CD4-positive, alpha-beta T cell (primary cell): ENCODE measurements around the gene PLPPR3. TPM values are rescaled to one million over a fixed set of nuclear protein-coding genes. Genes with fewer than 3 reads are reported as not detected.
"Not testable (repeated sequence)": the region's sequence is repeated elsewhere in the genome, so short reads cannot be mapped to it uniquely, and the experiment has no call there.

Source experiments
- ATAC-seq: fragments of 200-7000 bp; cut with Tn5 transposase; one replicate; pipeline ENCODE4 v1.10.0; 2022; ENCODE audit warnings: mild to moderate bottlenecking; ENCODE audit not compliant: poor library complexity
- CTCF ChIA-PET: fragments of 350-600 bp; sonication (Branson Sonifier 250); formaldehyde crosslinking; loops from one replicate; lab custom pipeline; 2021; ENCODE audit warnings: antibody characterized with exemption, inconsistent platforms; lab: Charles Lee
- POLR2A ChIA-PET: fragments of 350-600 bp; sonication (Branson Sonifier 250); formaldehyde crosslinking; loops from one replicate; lab custom pipeline; 2021; ENCODE audit warnings: antibody characterized with exemption, inconsistent platforms; lab: Charles Lee
- DNase-seq, 14 experiments: peaks; one replicate each; pipeline ENCODE4 v3.0.0-alpha.2; 2013 to 2020; ENCODE audit warnings: mixed read lengths in 2 of 14
- H3K27ac ChIP-seq, 2 donors: one replicate each; pipeline versions ENCODE4 v1.5.1 to v1.7.0; 2013; ENCODE audit warnings: low read length in 2 of 2, low read depth in 1 of 2, mild to moderate bottlenecking in 1 of 2
- H3K27me3 ChIP-seq, 2 experiments: 1 replicate in 1 of 2; 2 replicates in 1 of 2; pipeline versions ENCODE4 v1.6.1 to v1.7.0; 2013; ENCODE audit warnings: low read length in 2 of 2, control low read depth in 1 of 2, mild to moderate bottlenecking in 1 of 2, moderate library complexity in 1 of 2; ENCODE audit not compliant: insufficient read depth in 2 of 2, control insufficient read depth in 1 of 2
- H3K36me3 ChIP-seq: one replicate; pipeline ENCODE4 v1.6.1; 2013; ENCODE audit warnings: low read length, control low read depth; ENCODE audit not compliant: insufficient read depth
- H3K4me1 ChIP-seq: one replicate; pipeline ENCODE4 v1.6.1; 2013; ENCODE audit warnings: low read length, control low read depth; ENCODE audit not compliant: insufficient read depth
- H3K4me3 ChIP-seq: one replicate; pipeline ENCODE4 v1.5.1; 2013; ENCODE audit warnings: mild to moderate bottlenecking, low read length, moderate library complexity
- H3K9me3 ChIP-seq, 2 experiments: 1 replicate in 1 of 2; 2 replicates in 1 of 2; pipeline versions ENCODE4 v1.6.1 to v1.7.0; 2013; ENCODE audit warnings: low read length in 2 of 2, mild to moderate bottlenecking in 2 of 2, control low read depth in 1 of 2, moderate library complexity in 1 of 2; ENCODE audit not compliant: control insufficient read depth in 1 of 2, insufficient read depth in 1 of 2
- H3K27ac Mint-ChIP-seq: one replicate; pipeline ENCODE4 v1.8.0; 2020; ENCODE audit warnings: mixed read lengths
- H3K27me3 Mint-ChIP-seq: one replicate; pipeline ENCODE4 v1.8.0; 2021; ENCODE audit warnings: mixed read lengths
- H3K36me3 Mint-ChIP-seq: one replicate; pipeline ENCODE4 v1.8.0; 2021; ENCODE audit warnings: low read depth, mixed read lengths
- H3K4me1 Mint-ChIP-seq: one replicate; pipeline ENCODE4 v1.8.0; 2021; ENCODE audit warnings: low read depth, mixed read lengths
- H3K4me3 Mint-ChIP-seq: one replicate; pipeline ENCODE4 v1.8.0; 2020; ENCODE audit warnings: mild to moderate bottlenecking, mixed read lengths
- H3K9me3 Mint-ChIP-seq: one replicate; pipeline ENCODE4 v1.8.0; 2020; ENCODE audit warnings: mixed read lengths
- intact Hi-C, 2 experiments: fragments of 100-400 bp; cut with DNase I in 1 of 2; cut with micrococcal nuclease in 1 of 2; formaldehyde crosslinking; loops; one replicate each; pipeline versions ENCODE4 v1.15.1 to v1.9.0; 2023 to 2025; cut with DNase I, micrococcal nuclease
- total RNA-seq, 174 experiments: library from RNA in 2 of 174; stranded (reverse) in 2 of 174; gene quantifications; one replicate each; pipeline ENCODE4 v1.2.3 and lab custom pipeline; 2021 to 2026
- TF ChIP-seq, protein P1 (sequence below): fragments of 200-600 bp; IDR thresholded peaks from one replicate; pipeline ENCODE4 v1.8.0; 2022; ENCODE audit warnings: antibody characterized with exemption, mild to moderate bottlenecking

Gene PLPPR3
- total RNA-seq, 2 experiments from 2014 or later, result not detected

DNA sequence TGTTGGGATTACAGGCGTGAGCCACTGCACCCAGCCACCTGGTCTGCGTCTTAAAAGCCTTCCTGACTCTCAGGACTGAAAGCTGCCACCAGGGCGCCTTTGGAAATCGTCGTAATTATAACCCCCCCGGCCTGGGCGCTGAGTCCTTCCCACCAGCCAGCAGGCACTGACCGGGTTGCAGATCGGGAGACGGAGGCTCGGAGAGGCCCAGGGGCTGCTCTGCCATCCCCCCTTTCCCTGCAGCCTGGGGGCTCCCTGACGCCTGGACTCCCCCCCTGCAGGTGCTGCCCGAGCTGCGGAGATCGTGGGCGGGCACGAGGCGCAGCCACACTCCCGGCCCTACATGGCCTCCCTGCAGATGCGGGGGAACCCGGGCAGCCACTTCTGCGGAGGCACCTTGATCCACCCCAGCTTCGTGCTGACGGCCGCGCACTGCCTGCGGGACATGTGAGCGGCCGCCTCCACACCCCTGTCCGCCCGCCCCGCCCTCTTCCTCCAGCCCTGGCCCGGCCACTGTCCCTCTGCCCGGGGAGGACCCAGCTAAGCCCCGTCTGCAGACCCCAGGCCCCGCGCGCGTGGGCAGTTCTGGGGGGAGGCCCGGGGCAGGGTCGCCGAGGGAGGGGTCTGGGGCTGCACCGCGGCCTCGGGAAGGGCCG lies 21.6 kb upstream of the PLPPR3 start:
- ATAC-seq (peak; percentile 32), DNase-seq (peak in 1 of 14 experiments; percentile 33)
- Mint-ChIP-seq H3K4me3 (no peak overlapping the region), H3K36me3 (no peaks in the 10 kb centered on the region), H3K27me3 (peaks cover 50% of the 10 kb centered on the region), H3K4me1 (no peaks in the 10 kb centered on the region), H3K9me3 (no peaks in the 10 kb centered on the region), H3K27ac (no peak overlapping the region)
- peaks cover 0 to 4% of the 10 kb centered on the region in 2 experiments for H3K9me3 ChIP-seq
- no peaks in the 10 kb centered on the region for H3K36me3 ChIP-seq
- peaks cover 14% of the 10 kb centered on the region for H3K4me1 ChIP-seq
- H3K27me3 ChIP-seq, result peaks cover 32 to 33% of the 10 kb centered on the region in 2 experiments
- no peak overlapping the region for H3K4me3 ChIP-seq
- H3K27ac ChIP-seq, result no peak overlapping the region
- intact Hi-C loops, result no loop called here
- TF ChIP-seq, protein P1, sequence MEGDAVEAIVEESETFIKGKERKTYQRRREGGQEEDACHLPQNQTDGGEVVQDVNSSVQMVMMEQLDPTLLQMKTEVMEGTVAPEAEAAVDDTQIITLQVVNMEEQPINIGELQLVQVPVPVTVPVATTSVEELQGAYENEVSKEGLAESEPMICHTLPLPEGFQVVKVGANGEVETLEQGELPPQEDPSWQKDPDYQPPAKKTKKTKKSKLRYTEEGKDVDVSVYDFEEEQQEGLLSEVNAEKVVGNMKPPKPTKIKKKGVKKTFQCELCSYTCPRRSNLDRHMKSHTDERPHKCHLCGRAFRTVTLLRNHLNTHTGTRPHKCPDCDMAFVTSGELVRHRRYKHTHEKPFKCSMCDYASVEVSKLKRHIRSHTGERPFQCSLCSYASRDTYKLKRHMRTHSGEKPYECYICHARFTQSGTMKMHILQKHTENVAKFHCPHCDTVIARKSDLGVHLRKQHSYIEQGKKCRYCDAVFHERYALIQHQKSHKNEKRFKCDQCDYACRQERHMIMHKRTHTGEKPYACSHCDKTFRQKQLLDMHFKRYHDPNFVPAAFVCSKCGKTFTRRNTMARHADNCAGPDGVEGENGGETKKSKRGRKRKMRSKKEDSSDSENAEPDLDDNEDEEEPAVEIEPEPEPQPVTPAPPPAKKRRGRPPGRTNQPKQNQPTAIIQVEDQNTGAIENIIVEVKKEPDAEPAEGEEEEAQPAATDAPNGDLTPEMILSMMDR, result no peak
- CTCF ChIA-PET, result no interaction called here
- POLR2A ChIA-PET, result no interaction called here

DNA sequence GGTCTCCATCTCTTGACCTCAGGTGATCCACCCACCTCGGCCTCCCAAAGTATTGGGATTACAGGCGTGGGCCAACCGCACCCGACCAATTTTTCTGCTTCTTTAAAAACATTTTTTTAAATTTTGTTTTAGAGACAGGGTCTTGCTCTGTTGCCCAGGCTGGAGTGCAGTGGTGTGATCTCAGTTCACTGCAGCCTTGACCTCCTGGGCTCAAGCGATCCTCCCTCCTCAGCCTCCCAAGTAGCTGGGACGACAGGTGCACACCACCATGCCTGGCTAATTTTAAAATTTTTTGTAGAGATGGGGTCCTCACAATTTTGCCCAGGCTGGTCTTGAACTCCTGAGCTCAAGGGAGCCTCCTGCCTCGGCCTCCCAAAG lies 21.0 kb upstream of the PLPPR3 start:
- H3K4me1 ChIP-seq, result peaks cover 14% of the 10 kb centered on the region

DNA sequence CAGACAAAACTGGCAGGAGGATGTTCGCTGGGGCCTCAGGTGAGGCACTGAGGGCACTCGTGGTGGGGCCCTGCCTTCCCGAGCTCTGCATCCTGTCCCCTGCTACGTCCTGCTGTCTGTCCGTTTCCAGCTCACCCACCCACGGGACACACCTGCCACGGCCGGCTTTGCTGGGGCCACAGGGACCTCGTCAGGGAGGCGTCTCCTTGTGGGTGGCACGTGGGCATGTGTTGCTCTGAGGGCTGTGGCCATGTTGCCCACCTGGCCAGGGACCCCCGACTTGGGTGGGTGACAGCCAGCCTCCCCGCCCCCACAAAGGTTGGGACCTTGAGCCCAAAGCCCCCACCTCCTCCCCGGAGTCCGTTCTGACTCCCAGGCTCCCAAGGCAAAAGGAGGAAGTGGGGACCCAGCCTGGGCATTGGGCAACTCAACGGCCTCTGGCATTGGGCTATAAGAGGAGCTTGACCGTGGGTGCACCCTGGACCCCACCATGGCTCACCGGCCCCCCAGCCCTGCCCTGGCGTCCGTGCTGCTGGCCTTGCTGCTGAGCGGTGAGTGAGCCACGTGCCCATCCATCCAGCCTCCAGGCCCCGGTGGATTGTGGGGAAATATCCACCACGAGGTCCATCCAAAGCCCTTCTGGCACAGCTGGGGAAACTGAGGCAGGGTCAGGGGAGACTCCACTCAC lies 18.9 kb upstream of the PLPPR3 start, which contains the start of gene PRTN3:
Gene PRTN3, plus strand, starts transcription at position 481 of the 688 bp plus-strand sequence. Its CDS starts 10 bp downstream, at position 491.
- peaks cover 18 to 24% of the 10 kb centered on the region in 2 experiments for H3K27me3 ChIP-seq
- no peaks in the 10 kb centered on the region for H3K36me3 ChIP-seq
- H3K4me3 ChIP-seq, result no peak within 1 kb of the TSS
- ATAC-seq (no peak), DNase-seq (peak in 1 of 14 experiments; percentile 46)
- H3K9me3 ChIP-seq, result peaks cover 0 to 8% of the 10 kb centered on the region in 2 experiments
- CTCF ChIA-PET, result no interaction called here
- peaks cover 40% of the 10 kb centered on the region for H3K27me3 Mint-ChIP-seq
- no peaks in the 10 kb centered on the region for H3K4me1 Mint-ChIP-seq
- POLR2A ChIA-PET, result no interaction called here
- H3K27ac Mint-ChIP-seq, result no peak within 1 kb of the TSS
- intact Hi-C loops, result no loop called here
- TF ChIP-seq, protein P1, result no peak
- no peak within 1 kb of the TSS for H3K4me3 Mint-ChIP-seq
- no peak within 1 kb of the TSS for H3K27ac ChIP-seq
- no peaks in the 10 kb centered on the region for H3K9me3 Mint-ChIP-seq
- no peaks in the 10 kb centered on the region for H3K36me3 Mint-ChIP-seq
- H3K4me1 ChIP-seq, result peaks cover 14% of the 10 kb centered on the region

More for the DNA sequence above, 21.0 kb upstream of the PLPPR3 start:
- CTCF ChIA-PET, H3K4me3 ChIP-seq, H3K4me3 Mint-ChIP-seq, H3K36me3 Mint-ChIP-seq, H3K4me1 Mint-ChIP-seq, ATAC-seq, intact Hi-C loops, H3K9me3 ChIP-seq, H3K36me3 ChIP-seq, POLR2A ChIA-PET, H3K9me3 Mint-ChIP-seq, H3K27ac ChIP-seq, H3K27ac Mint-ChIP-seq, DNase-seq: not testable (repeated sequence)
- H3K27me3 Mint-ChIP-seq, result peaks cover 44% of the 10 kb centered on the region
- peaks cover 27 to 28% of the 10 kb centered on the region in 2 experiments for H3K27me3 ChIP-seq
